Stimulated activated CD8-positive, alpha-beta memory T cell treated with anti-CD3 and anti-CD28 coated beads, Interleukin-2, amount 100 ng/mL, for 48 hours (primary cell): ENCODE data around the gene LEMD3.

Experiments used
- DNase-seq, 2 donors: peaks; one replicate each; pipeline ENCODE4 v3.0.0-alpha.2; 2020; ENCODE audit warnings: low read depth in 2 of 2

The LEMD3 gene

DNA sequence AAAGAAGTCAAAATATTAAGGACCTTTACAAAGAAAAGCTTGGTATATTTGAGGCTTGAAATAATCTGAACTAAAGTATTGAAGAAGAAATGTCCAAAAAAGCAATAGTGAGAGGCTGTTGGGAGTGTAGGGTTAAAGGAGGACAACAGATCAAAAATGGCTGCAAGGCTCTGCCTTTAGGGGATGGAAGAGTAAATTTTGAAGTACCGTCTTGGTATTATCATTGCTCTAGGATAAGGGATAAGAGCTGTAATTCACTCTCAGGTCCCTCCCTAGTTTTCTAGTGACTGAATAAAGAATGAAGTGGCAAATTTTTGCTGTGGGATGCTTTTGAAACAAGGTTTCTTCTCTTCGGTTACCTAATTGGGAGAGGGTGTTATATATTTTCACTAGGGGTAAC lies 38.7 kb downstream of the LEMD3 start:
- no peak for DNase-seq

GRCh38 chr12:65208964-65209654 lies 39.7 kb downstream of the LEMD3 start:
- DNase-seq = no peak

DNA sequence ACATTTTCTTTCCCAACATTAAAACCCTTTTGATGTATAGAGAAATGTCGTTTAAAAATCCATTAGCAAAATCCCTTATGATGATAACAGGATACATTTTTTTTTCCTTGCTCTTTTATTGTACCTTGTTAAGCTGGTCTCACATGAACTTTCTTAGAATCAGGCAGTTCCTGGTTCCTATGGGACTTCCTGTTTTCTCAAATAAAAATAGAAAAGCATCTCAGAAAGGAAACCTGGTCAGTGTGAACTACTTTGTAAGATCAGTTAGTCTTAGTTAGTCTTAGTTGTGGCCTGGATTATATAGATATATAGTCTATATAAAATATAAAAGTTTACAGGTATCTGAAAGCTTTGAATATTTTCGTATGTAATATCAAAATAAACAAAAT lies 40.3 kb downstream of the LEMD3 start:
- DNase-seq = no peak

GRCh38 chr12:65217086-65217485 lies 47.7 kb downstream of the LEMD3 start:
- DNase-seq = no peak

- no peak for DNase-seq
Observed at GRCh38 chr12:65220761-65221160, 51.4 kb downstream of the LEMD3 start.

- DNase-seq = no peak
Observed at GRCh38 chr12:65229441-65229840, 60.1 kb downstream of the LEMD3 start.

DNA sequence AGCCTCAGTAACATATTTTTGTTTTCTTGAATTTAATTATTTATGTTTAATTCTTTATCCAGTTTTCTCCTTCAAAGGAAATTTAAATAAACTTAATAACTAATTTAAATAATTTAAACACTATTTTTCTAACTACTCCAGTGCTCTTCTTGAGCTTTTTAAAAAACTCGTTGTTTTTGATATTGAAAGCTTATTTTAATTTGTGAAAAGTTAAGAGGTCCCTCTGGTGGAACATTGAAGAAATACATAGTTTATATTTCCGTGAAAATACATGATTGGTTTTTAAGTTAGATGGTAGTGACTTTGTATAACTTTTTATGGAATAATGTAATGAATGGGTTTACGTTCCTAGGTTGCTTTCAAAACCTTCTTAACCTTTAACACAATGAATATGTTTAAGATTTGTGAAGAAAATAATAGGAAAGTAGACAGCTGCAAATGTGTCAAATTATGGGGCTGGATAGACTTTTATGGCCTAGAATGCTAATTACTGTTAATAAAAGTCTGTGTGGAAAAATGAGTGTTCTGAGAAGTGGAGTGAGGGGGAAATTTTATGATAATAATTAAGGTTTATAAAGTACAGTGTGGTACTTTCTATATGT lies 63.2 kb downstream of the LEMD3 start:
- no peak for DNase-seq

- no peak for DNase-seq
Observed at GRCh38 chr12:65237153-65237552, 67.8 kb downstream of the LEMD3 start.

GRCh38 chr12:65238609-65239008 lies 69.2 kb downstream of the LEMD3 start:
- no peak for DNase-seq

DNA sequence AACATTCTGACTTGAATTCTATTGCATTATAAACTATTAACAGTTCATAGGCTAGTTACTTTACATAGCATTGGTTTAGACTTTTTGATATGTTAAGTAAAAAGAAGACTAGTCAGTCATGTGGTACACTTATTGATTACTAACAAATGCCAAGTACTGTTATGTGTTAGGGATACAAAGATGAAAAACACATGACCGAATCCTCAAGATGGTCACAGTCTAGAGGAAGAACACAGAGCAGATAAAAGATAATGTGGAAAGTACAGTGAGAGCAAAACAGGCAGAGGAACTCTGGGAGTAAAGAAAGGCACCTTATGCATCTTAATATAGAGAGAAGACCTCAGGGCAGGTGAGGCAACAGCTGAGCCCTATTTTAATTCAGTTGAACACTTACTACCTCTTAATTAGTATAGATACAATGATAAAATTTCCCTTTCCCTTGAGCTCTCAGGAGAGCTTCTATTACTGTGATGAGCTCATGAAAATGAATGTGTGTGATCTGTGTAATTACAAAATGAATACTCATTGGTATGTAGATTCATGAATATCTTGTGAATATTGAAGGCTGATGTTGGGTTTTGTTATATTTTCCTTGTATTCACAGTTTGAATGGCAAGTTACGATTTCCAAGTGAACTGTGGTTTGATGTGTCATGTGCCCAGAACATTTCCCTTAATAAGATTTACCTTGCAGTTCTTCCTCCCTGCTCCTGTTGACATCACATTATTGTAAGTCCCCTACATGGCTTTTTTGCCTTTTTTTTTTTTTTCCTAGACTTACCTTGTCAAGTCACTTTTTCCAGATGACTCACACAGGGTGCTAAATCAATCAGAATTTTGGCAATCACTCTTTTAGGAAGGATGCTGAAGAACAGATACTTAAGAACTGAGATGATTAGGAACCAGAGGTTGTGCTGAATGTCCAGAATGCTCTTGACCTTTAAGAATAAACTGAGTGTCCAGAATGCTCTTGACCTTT lies 79.6 kb downstream of the LEMD3 start:
- DNase-seq = no peak

GRCh38 chr12:65252515-65252914 lies 83.1 kb downstream of the LEMD3 start:
- no peak for DNase-seq

DNA sequence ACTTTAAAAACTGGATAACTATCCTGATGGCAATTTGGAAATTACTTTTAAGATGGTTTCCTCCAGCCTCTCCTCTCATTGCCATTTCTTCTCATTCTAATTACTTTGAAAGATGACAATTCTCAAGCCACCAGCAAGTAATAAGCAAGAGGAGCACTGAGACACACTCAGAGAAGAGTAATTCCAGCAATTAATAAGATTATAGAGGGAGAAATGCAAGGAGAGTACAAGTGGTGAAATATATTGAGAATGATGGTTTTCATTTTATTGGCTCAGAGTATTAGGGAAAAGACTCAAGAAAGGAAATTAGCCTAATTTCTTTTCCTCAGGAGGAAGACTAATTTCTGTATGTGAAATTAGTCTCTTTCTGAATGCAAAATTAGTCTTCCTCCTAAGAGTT lies 88.6 kb downstream of the LEMD3 start:
- DNase-seq = no peak

GRCh38 chr12:65259501-65259900 lies 90.1 kb downstream of the LEMD3 start:
- DNase-seq = no peak

- DNase-seq = no peak
Observed at GRCh38 chr12:65263777-65264176, 94.4 kb downstream of the LEMD3 start.

DNA sequence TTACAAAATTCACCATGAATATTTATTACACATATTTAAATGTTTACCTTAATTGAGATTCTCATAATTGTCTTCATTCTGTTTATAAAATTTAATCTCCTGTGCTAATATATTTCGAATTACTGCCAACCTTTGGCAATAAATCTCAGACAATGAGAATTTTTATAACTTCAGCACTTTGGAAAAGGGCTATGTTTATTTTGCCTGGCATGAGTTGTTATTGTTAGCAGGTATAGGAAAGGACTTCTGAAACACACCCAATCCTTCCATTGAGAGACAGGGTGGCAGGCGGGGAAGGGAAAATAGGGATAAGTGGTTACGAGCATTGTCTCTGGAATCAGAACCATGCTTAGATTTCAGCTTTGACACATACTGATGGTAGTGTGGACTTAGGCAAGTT lies 97.0 kb downstream of the LEMD3 start:
- DNase-seq = no peak

DNA sequence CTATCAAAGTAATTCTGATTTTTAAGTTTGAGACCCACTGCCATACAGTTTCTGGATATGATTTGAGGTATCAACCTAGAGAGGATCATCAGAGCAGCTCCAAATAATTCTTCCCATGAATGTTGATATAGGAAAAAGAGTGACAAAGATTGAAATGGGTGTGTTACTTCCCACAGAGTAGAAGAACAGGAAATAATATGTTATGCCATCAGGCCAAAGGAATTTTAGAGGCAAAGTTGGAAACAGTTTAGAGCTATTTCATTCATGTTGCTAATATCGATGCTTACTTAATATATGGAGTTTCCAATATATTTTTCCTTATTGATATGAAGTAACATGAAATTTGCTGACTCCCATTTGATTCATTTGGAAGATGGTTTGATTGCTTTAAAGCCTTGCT lies 100.2 kb downstream of the LEMD3 start:
- no peak for DNase-seq

- no peak for DNase-seq
Observed at GRCh38 chr12:65274602-65275272, 105.4 kb downstream of the LEMD3 start.

GRCh38 chr12:65275627-65276026 lies 106.2 kb downstream of the LEMD3 start:
- no peak for DNase-seq

DNA sequence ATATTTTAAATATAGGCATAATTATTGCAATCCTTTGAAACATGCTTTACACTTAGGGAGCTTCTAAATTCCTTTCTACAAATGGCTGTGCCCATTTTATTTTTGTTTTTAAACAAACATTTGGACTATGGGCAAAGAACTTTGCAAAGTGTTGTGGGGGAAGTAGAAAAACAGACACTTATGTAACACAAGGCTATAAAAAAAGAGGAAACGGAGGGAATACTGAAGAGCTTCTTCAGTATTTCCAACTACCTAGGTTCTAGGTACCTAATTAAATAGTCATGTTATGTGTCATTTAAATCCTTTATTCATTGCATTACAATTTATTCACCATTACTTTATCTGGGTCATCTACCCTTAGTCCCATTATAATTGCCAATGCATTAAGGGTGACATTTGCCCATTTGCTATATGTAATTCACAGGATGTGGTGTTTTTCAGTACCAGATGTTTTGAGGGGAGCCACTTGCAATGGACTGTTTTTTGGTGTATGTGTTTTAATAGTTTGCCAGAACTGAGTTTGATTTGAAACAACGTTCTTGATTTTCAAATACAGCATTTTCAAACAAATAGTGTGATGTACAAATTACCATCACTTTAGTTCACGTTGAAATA lies 107.6 kb downstream of the LEMD3 start:
- no peak for DNase-seq

- no peak for DNase-seq
Observed at GRCh38 chr12:65277994-65278575, 108.7 kb downstream of the LEMD3 start.
